NCI-H1092 (cell line): ENCODE data around the gene MAP3K21.
A peak's percentile ranks its signal among the peaks of the same experiment; 100 is the strongest.

Experiments used
- DNase-seq: peaks from one replicate; lab custom pipeline; 2025; lab: John Stamatoyannopoulos, UW

Gene MAP3K21

DNA sequence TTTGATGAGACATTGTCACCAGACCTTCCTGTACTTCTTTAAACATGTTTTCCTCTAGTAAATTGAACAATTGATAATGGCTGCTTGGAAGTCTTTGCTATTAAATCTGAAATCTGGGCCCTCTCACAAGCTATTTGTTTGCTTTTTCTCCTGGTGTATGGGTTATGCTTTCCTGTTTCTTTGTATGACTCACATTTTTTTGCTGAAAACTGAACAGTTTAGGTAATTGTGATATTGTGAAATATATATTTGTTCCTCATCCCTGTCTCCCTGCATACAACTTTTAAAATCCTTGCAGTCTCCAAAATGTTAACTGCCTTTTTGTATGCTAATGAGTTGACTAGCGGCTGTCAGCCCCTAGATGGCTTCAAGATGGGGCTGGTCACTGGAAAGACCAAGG lies 61.6 kb downstream of the MAP3K21 start:
- no peak for DNase-seq

DNA sequence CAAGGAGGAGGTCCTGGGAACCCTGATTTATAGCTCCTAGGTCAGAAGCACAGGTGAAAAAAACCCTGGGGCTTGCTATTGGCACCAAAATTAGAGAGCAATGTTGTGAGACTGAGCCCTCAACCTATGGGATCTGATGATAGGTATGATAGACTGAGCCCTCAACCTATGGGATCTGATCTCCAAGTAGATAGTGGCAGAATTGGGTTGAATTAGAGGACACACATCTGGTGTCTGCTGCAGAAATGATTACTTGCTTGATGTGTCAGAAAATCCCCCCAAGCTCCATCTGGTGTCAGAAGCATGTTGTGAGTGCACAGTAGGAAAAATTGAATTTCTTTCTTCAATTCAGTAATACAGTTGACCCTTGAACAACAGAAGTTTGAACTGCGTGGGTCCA lies 62.4 kb downstream of the MAP3K21 start:
- DNase-seq: no peak

DNA sequence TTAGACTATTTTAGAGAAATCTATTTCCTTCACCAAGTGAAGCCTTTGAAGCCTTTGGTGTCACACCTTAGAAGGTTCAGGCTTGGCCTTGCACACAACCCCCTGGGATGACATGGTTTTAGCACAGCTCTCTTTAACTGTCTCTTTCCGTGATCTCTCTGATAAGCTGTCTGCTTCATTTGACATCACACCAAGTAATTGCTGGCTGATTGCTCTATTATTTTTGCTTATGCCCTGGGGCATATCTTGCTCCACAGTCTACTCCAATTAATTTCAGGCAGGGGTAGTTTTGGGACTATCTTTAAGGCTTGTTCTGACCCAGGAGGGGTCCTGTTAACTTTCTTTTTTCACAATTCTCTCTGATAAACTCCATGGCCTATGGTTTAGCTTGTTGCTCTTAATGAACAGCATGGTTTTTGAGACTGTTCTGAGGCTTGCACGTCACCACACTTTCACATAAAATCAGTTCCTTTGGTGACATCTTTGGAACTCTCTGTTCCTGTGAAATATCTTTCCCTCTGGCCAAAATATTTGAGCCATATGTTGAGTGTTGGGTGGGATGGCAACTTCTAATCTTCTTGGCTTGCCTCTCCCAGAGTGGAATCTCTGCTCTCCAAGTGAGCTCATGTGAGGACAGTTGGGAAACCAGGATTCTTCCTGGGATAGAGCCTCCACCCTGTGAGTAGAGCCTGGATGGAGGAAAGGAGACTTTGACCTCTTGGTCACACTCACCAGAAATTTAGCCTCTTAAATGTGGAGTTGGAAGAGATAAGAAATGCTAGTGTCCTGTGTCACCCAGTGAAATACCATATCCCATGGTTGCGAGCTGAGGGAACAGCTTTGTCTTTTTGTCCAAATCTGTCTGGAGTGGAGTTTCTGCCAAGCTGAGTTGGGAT lies 63.6 kb downstream of the MAP3K21 start:
- no peak for DNase-seq

DNA sequence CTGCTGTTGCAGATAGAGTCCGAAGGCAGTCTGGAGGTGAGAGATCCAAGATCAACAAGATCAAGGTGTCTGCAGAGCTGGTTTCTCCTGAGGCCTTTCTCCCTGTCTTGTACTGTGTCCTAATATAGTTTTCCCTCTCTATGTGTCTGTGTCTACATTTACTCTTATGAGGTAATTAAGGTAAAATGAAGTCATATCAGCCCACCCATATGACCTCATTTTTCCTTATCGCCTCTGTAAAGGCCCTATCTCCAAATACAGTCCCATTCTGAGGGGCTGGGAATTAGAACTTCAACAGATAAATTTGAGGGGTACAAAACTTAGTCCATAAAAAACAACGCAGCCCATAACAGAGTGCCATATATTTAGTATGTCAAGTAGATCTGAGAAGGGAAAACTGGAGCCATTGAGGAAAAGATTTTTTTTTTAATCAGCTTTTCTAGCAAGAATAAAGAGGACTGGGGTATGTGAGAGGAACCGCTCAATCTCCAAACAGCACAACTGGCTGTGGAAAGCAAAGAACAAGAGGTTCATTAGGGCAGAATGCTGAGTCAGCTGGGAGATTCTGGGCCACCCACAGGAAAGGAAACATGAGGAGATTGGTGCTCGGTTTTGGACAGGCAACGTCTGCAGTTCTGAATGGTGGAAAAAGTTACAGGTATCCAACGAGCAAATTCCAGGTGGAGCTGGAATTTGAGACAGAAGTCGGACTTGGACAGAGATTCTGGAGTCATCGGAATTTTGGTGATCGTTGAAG lies 65.7 kb downstream of the MAP3K21 start:
- no peak for DNase-seq

DNA sequence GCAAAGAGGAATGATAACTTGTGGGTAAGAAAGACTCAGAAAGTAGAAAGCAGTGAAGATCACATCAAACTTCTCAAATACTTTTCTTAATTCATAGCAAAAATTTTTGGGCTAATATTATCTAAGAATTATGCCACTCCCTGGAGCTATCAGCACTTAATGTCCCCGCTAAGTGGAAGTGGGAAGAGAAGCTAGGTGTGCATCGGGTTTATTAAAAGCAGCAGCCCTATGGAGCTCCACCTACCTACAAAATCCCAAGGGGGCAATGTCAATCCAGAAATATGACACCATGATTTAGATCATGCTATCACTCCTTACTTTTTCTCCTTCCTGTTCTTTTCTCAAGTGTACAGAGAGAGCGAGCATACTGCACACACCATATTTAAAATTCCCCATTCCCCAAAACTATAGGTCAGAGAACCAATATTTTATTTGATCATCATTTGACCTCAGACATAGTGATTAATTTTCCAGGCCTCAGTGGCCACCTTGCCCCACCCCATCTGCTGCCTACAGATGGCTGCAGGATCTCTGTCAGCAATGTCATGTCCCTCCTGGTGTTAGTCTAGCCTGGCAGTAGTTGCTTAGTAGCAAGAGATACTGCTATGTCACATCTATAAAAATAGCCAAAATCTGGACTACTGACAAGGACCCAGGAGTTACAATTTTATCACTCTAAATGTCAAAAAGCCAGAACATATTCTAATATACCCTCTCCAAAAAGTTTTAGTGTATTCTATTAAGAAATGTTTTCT lies 66.6 kb downstream of the MAP3K21 start:
- DNase-seq: no peak

DNA sequence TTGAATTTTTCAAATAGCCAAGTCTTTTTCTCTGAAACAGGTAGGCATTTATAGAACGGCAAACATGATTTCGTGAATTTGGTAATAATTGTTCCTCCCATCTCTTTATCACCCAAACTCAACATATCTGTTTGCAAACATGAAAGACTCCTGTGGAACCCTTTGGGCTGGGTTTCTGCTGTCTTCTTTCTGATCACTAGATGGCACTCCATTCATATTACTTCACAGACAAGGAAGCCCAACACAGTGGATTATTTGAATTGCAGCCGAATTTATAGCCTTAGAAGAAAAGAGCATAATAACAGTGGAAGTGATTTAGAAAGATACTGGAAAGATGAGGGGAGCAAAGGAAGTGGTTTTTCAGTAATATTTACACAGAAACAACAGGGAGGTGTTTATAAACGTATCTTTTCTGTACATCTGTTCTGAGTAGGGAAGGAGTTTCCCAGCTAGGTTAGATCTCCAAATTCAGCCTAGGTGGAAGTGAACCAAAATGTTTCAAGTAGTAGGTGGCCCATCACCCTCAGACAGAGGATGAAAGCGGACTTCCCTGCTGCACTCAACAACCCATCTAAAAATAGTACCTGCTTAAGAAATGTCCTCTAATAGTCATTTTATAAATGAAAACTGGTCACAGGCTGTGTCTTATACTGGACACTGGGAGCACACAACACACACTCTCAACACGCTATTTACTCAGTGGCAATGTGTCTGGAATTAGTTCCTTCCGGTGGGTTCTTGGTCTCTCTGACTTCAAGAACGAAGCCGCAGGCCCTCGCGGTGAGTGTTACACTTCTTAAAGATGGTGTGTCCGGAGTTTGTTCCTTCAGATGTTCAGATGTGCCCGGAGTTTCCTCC lies 67.6 kb downstream of the MAP3K21 start:
- peak; percentile 53 for DNase-seq

DNA sequence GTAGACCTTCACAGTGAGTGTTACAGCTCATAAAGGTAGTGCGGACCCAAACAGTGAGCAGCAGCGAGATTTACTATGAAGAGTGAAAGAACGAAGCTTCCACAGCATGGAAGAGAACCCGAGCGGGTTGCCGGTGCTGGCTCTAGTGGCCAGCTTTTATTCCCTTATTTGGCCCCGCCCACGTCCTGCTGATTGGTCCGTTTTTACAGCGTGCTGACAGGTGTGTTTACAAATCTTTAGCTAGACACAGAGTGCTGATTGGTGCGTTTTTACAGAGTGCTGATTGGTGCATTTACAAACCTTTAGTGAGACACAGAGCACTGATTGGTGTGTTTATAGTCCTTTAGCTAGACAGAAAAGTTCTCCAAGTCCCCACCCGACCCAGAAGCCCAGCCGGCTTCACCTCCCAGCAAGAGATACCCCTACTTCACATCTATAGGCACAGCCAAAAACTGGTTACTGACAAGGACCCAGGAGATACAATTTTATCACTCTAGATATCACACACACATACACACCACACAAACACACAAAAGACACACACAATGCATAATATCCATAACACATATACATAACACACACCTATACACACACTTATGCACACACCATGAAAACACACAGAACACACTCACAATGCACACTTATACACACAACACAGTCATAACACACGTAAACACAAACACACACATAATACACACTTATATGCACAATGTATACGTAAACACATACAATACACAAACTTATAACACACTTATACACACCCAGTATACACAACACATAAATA lies 68.5 kb downstream of the MAP3K21 start:
- DNase-seq: no peak

DNA sequence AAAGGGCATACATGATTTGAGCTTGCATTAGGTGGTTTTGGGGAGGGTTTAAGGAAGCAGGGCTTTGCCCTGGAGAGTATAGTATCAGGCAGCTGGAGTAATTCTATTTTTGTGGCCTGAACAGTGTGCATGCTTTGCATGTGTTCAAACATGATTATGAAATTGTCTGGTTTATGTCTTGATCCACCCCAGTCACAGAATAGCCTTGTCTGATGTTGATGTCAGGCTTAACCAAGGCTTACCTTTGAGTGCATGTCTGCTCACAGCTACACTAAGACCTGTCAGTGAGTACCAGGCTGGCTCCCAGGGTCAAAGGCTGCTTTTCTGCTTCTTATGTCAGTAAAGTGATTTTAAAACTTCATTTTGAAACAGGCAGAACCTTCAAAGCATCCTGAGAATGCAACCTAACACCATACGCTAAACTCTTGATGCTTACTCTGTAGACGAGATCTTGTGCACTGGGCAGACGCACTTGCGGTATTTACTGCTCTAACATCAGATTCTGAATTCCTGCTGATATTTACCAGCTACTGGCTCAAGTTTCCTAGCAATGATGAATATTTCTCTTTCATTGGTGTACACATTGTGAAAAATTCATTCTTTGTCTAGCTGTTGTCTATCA lies 78.9 kb downstream of the MAP3K21 start:
- no peak for DNase-seq

DNA sequence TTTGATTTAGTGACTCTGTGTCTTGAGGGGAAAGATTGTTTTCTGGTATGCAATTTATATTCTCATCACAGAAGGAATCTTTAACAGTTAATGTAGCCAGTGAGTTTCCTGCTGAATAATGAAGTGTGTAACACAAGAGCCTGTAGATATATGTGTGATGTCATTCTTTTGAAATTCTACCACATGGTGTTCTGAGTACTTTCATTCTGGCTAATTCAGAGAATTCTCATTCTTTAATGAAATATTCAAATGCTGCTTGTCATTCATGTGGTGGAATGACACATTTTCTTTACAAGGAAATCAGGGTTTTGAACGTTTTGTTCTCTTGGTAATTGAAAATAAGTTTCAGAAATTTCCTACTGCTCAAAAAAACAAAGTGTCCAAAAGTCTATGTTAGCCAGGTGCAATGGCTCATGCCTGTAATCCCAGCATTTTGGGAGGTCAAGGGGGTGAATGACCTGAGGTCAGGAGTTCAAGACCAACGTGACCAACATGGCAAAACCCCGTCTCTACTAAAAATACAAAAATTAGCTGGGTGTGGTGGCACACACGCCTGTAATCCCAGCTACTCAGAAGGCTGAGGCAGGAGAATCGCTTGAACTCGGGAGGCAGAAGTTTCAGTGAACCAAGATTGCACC lies 79.6 kb downstream of the MAP3K21 start:
- DNase-seq: no peak

DNA sequence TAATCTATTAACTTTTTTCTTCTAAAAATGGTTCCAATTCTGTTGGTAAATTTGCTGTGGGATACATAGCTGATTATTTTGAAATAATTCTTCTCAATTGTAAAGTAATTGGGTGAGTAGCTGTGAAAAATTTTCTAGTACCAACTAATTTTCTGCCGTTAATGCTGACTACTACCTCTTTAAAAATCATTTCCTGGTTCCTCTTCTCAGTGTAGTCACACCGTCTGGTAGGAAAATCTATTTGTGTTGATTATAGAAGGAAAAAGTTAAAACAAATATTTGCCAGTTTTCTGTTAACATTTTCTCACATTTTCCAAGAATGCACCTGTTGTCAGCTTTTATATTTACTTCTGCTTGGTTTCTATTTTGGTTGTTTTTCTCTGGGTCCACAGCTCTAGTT lies 82.0 kb downstream of the MAP3K21 start:
- no peak for DNase-seq

DNA sequence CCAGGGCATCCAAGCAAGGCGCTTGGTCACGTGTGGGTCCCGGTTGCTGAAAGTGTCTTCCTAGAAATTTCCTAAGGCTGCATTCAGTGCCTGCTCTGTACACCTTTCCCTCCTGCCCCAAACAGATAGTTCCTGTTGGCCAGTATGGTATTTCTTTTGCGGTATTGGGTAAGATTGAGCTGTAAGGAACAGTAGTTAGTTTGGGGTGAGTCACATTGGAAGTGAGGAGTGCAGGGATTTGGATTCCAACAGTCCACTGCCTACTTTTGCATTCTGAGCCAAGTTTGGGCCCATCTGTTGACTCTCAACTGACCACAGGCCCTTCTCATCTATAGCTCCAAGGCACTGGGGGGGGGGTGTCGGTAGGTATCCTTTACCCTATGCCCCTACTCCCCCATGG lies 83.4 kb downstream of the MAP3K21 start:
- DNase-seq: no peak

DNA sequence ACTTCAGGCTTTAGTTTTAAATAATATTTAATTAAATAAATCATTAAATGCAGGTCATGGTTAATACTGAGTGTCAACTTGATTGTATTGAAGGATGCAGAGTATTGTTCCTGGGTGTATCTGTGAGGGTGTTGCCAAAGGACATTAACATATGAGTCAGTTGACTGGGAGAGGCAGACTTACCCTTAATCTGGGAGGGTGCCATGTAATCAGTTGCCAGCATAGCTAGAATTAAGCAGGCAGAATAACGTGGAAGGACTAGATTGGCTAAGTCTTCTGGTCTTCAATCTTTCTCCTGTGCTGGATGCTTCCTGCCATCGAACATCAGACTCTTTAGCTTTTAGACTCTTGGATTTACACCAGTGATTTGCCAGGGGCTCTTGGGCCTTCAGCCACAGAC lies 85.3 kb downstream of the MAP3K21 start:
- DNase-seq: no peak

DNA sequence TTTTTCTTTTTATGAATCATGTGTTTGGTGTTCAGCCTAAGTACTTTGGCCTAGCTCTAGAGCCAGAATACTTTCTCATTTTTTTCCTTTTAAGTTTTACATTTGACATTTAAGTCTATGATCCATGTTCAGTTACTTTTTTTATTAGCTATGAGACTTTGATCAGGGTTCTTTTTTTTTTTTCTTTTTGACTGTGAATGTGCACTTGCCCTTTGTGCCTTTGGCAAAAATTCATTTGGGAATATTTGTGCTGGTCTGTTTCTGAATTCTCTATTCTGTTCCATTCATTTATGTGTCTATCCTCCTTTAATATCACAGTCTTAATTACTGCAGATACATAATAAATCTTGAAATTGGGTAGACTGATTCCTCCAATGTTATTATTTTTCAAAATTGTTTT lies 93.8 kb downstream of the MAP3K21 start:
- DNase-seq: no peak

DNA sequence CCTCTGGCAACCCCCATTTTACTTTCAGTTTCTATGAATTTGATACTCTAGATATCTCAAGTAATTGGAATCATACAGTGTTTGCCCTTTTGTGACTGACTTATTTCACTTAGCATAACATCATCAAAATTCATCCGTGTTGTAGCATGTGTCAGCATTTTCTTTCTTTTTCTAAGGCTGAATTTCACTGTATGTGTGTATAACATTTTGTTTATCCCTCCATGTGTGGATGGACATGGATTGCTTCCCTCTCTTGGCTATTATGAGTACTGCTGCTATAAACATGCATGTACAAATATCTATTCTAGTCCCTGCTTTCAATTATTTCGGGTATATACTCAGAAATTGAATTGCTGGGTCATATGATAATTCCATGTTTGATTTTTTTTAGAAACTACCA lies 97.3 kb downstream of the MAP3K21 start:
- DNase-seq: no peak

DNA sequence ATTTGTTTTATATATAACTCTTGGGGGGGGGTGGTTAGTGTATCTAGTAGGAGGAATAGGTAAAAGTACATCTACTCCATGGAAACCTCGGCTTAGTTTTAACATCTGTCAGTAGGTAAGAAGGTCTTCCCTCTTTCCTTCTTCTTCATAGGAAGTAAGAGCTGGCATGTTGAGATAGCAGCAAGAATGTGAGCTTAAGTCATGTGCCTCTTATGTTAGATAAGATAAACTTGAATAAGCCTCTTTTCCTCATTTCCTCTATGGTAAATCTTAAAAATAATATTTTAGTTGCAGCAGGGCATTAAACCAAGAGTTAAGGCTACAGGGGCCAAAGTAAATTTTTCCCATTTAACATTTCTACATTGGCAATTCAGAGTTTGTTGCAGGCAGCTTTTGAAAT lies 100.4 kb downstream of the MAP3K21 start:
- no peak for DNase-seq

DNA sequence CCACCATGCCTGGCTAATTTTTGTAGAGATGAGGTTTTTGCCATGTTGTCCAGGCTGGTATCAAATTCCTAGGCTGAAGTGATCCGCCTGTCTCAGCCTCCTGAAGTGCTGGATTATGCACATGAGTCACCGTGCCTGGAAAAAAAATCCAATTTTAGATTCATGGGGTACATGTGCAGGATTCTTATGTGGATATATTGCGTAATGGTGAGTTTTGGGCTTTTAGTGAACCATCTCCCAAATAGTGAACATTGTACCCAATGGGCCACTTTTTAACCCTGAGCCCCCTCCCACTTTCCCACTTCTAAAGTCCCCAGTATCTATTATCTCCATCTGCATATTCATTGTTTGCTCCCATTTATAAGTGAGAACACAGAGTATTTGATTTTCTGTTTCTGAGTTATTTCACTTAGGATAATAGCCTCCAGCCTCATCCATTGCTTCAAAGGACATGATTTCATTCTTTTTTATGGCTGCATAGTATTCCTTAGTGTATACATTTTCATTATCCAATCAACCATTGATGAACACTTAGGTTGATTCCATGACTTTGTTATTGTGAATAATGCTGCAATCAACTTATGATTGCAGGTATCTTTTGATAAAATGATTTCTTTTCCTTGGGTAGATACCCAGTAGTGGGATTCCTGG lies 104.4 kb downstream of the MAP3K21 start:
- no peak for DNase-seq

DNA sequence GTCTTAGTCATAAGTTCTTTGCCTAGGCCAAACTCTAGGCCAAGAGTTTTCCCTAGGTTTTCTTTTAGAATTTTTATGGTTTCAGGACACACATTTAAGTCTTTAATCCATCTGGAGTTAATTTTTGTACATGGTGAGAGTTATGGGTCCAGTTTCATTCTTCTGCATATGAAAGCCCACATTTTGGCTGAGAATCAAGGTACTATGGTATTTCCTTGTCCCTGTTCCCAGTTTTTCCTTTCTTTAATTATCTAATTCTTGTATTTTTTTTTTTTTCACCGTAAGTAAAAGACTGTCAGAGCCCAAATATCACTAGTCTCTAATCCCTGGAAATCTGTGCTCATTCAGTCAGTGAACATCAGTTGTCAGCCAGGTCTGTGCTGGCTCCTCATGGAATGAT lies 105.4 kb downstream of the MAP3K21 start:
- no peak for DNase-seq

DNA sequence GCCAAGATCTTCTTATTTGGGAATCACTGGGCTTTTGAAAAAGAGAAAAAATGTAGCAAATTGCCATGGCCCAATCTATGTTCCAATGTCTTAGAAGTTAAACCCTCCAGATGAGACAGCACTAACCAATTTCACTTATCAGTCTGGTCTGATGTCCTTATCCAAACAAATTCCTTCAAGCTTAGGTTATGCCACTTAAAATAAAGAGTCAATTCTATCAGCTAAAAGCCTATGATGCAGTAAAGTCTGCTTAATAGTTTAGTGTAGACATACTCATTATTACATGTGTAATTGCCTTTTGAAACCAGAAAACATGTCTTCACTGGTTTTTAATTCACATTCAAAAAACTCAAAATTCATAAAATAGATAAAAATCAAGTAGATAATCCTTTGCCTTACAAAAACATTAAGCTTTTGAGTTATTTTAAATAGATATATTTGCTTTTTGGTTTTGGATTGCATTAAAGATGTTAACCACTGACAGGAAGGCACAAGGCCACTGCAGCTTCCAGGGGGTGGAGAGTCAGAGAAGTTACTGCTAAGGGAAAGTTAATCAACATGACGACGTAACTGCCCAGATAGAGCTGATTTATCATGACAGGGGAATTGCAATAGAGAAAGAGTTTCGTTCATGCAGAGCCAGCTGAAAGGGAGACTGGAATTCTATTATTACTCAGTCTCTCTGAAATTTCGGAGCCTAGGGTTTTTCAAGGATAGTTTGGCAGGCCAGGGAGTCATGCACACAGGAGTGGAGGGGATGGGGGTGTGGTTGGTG lies 106.1 kb downstream of the MAP3K21 start:
- no peak for DNase-seq
